Stimulated activated CD4-positive, alpha-beta T cell treated with anti-CD3 and anti-CD28 coated beads, Interleukin-2, amount 100 ng/mL, for 24 hours (primary cell): Measurements from ENCODE around the gene USH2A.

Experiments
- DNase-seq, 2 donors: peaks; one replicate each; pipeline ENCODE4 v3.0.0-alpha.2; 2020

USH2A gene

DNA sequence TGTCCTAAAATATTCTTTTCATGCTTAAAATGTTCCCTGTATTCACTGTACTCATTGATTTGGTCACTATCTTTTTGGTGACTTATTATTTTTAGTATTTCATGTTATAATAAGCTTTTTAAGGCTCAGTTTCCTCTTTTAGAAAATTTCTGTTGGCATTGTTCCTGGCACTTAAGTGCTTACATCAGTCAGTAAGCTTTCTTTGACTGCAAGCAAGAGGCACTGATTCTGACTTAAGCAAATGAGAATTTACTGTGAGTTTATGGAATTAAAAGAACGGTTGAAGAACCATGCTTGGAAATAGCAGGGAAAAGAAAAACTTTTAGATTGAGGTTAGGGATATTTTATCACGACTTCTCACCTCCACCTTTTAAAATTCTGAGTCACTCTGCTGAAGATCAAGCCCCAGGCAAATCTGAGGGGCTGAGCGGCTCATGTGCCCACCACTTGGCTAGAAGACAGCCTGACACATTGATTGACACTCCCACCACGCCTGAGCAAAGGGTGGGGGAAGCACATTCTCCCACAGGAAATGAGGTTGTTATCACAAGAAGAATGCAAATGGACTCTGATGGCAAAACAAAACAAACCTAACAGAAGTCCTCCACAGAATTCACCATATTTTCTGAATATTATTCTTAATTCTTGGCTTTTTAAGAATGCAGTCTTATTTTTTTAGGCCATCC, 753.3 kb downstream of the USH2A start:
- no peak for DNase-seq

GRCh38 chr1:215667761-215668160, 755.5 kb downstream of the USH2A start:
- DNase-seq, result no peak

GRCh38 chr1:215665215-215665614, 758.0 kb downstream of the USH2A start:
- peak in 1 of 2 donors; percentile 2 for DNase-seq

DNA sequence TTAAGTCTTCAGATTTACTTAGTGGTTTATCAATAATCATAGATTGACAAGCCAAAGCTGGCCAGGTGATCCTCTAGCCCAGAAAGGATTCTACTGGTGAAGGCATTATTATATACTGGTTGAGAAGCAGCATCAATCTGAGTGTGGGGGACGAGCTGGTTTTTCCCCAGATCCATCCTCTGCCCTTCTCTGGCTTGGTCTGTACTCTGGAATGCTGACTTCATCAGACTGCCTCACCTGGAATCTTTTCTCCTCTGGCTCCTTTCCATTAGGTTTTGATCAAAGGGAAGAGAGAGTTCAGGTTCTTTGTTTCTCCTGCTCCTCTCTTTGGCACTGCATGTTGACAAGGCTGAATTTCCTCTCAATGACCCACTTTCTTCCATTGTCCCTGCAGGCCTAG, 762.2 kb downstream of the USH2A start:
- DNase-seq, result no peak

GRCh38 chr1:215660259-215660658, 763.0 kb downstream of the USH2A start:
- no peak for DNase-seq

DNA sequence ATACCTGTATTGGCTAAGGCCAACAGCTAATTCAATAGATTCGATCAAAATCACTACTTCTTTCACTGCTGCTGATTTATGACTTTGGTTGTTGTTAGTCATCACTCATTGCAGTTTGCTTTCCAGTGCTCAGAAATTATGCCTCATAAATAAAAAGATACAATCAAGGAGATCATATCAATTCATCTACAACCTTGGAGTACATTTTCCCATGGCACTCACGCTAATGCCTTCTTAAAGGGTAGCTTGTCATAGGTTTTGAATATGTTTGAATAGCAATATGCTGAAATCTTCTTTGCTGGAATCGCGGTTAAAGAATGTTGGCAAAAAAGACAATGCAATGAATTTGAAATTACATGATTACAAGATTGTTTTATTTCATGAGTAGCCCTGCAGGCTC, 766.2 kb downstream of the USH2A start:
- DNase-seq, result no peak

DNA sequence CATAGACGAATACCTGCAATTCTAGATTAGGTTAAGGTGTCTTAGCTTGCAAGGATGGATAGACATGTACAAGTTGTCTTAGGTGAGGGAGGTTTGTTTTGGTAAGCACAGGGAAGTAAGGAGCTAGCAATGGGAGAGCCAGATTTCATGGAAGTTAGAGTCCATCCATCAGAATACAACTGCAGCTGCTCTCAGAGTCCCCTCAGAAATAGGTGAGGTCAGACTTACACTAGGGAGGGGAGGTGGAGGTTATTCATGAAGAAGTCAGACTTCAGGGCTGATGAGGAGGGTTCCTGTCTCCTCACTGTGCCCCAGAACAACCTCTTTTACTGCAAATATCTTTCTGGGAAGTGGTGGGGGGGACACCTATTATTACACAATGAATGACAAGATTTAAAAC, 770.9 kb downstream of the USH2A start:
- DNase-seq, result no peak

- no peak for DNase-seq
These were observed 771.4 kb downstream of the USH2A start for GRCh38 chr1:215651867-215652266.

- DNase-seq, result no peak
These were observed 772.6 kb downstream of the USH2A start for GRCh38 chr1:215650446-215651149.

GRCh38 chr1:215648957-215649356, 774.3 kb downstream of the USH2A start:
- no peak for DNase-seq

GRCh38 chr1:215647738-215648137, 775.5 kb downstream of the USH2A start:
- DNase-seq, result no peak

- DNase-seq, result no peak
These were observed 777.4 kb downstream of the USH2A start for GRCh38 chr1:215645861-215646260.

- no peak for DNase-seq
These were observed 778.1 kb downstream of the USH2A start for GRCh38 chr1:215645182-215645581.

DNA sequence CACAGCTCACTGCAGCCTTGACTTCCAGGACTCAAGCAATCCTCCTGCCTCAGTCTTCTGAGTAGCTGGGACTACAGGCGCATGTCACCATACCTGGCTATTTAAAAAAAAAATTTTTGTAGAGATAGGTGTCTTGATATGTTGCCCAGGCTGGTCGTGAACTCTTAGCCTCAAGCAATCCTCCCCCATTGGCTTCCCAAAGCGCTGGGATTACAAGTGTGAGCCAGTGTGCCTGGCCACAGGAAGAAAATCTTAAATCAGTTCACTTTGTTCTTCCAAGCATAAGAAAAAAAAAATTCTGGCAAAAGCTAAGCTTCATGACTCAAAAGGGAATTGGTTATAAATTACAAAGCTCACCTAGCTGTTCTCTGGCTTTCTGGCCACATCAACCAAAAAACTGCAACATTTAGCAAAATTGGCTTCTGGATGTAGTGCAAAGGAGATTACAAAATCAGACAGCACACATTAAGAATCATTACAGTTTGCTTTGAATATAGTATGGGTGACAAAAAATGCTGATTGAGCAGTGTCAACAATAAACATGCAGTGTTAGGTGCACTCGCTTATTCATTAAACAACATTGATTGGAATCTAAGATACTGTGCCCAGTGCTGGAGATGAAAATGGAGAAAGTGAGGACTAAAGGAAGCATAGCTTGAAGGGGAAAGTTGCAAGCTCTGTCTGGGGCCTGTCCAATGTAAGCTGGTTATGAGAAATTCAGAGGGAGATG, 779.5 kb downstream of the USH2A start:
- DNase-seq, result no peak

GRCh38 chr1:215640429-215641148, 782.7 kb downstream of the USH2A start:
- DNase-seq, result no peak

GRCh38 chr1:215637041-215637573, 786.1 kb downstream of the USH2A start:
- no peak for DNase-seq

GRCh38 chr1:215636258-215636965, 786.8 kb downstream of the USH2A start:
- no peak for DNase-seq

DNA sequence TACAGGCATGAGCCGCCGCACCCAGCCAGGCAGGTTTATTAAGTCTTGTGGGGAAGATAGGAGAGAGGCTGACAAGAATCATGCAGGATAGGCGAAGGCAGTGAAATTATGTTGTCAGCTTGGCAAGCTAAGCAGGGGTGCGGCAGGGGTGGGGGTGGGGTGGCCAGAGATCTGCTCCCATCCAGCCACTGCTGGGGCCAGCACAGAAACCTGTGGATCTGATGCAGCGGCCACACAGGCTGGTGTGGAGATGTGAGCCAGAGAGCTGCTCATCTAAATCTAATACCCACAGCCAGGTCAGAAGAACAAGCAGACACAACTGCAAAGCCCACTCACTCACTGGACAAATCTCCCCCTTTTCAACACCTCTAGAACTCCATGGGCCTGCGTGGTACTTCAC, 787.4 kb downstream of the USH2A start:
- DNase-seq, result no peak

- DNase-seq, result no peak
These were observed 791.8 kb downstream of the USH2A start for GRCh38 chr1:215631489-215631888.

DNA sequence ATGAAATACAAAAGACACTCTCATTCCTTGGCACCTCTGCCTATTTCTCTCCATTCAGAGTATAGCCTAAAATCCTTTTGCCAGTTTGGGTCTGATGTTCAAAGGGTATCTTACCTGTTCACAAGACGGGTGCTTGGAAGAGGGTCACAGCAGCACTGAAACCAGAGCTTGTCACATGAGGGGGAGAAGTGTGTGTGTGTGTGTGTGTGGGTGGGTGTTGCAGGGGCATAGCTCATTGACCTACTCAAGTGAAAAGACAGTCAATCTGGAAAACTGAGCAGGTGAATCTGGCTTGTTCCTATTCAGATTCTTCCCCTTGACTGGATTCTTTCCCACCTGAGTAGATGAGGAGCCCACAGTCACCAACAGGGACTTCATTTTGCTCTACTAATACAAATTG, 792.2 kb downstream of the USH2A start:
- no peak for DNase-seq

GRCh38 chr1:215625949-215626348, 797.3 kb downstream of the USH2A start:
- DNase-seq, result no peak

- no peak for DNase-seq
These were observed 800.1 kb downstream of the USH2A start for GRCh38 chr1:215623162-215623561.
